WERI-Rb-1 (cell line): ENCODE data around the gene NUDT22.
A peak's percentile ranks its signal among the peaks of the same experiment; 100 is the strongest.

ENCODE experiments used
- DNase-seq: peaks from one replicate; pipeline ENCODE4 v3.0.0-alpha.2; 2020
- H3K27ac ChIP-seq: fragments of 250-450 bp; sonication (Bioruptor Pico); 2 replicates; pipeline ENCODE4 v1.5.1; 2020; ENCODE audit warnings: mild to moderate bottlenecking, moderate library complexity
- H3K27me3 ChIP-seq: fragments of 250-450 bp; sonication (Bioruptor Pico); 2 replicates; pipeline ENCODE4 v1.5.1; 2021; ENCODE audit warnings: mild to moderate bottlenecking, low read depth, moderate library complexity; ENCODE audit not compliant: insufficient read depth, severe bottlenecking
- H3K36me3 ChIP-seq: fragments of 250-450 bp; sonication (Bioruptor Pico); 2 replicates; pipeline ENCODE4 v1.5.1; 2020; ENCODE audit warnings: mild to moderate bottlenecking, moderate library complexity
- H3K4me3 ChIP-seq: 2 replicates; pipeline ENCODE4 v1.5.1; 2011; ENCODE audit warnings: low read depth, mild to moderate bottlenecking, control low read depth, low read length
- H3K9me3 ChIP-seq: fragments of 250-450 bp; sonication (Bioruptor Pico); 2 replicates; pipeline ENCODE4 v1.5.1; 2021; ENCODE audit warnings: mild to moderate bottlenecking, moderate library complexity; ENCODE audit not compliant: severe bottlenecking
- CTCF ChIP-seq: IDR thresholded peaks from 2 replicates; pipeline ENCODE4 v1.5.1; 2011; ENCODE audit warnings: low read depth, mild to moderate bottlenecking, control low read depth, inconsistent platforms, low read length

NUDT22 gene

GRCh38 chr11:64268893-64269539 lies 42.9 kb downstream of the NUDT22 start:
- DNase-seq, result peak; percentile 55
- Histone ChIP-seq H3K27ac (peak overlapping the region; percentile 72), H3K9me3 (no peaks in the 10 kb centered on the region), H3K27me3 (no peaks in the 10 kb centered on the region), H3K36me3 (peaks cover 33% of the 10 kb centered on the region), H3K4me3 (peak overlapping the region; percentile 82)
- no peak for TF ChIP-seq CTCF

GRCh38 chr11:64269540-64270220 lies 43.6 kb downstream of the NUDT22 start:
- H3K27ac ChIP-seq, result peak overlapping the region; percentile 79
- H3K36me3 ChIP-seq, result peaks cover 26% of the 10 kb centered on the region
- H3K9me3 ChIP-seq, result no peaks in the 10 kb centered on the region
- peak; percentile 98 for DNase-seq
- no peaks in the 10 kb centered on the region for H3K27me3 ChIP-seq
- TF ChIP-seq CTCF, result no peak; the same call in 1 of the 2 replicates
- peak overlapping the region; percentile 82 for H3K4me3 ChIP-seq

- Histone ChIP-seq H3K27me3 (no peaks in the 10 kb centered on the region), H3K36me3 (peaks cover 29% of the 10 kb centered on the region), H3K9me3 (no peaks in the 10 kb centered on the region), H3K4me3 (no peak overlapping the region), H3K27ac (peak overlapping the region; percentile 30)
- peak; percentile 72 for DNase-seq
- no peak for TF ChIP-seq CTCF
These were observed 49.1 kb downstream of the NUDT22 start for GRCh38 chr11:64275031-64275800.

GRCh38 chr11:64275841-64276240 lies 49.8 kb downstream of the NUDT22 start:
- no peak for TF ChIP-seq CTCF
- Histone ChIP-seq H3K4me3 (no peak overlapping the region), H3K36me3 (peaks cover 32% of the 10 kb centered on the region), H3K27ac (peak overlapping the region; percentile 30), H3K9me3 (no peaks in the 10 kb centered on the region), H3K27me3 (no peaks in the 10 kb centered on the region)
- no peak for DNase-seq

- no peak for TF ChIP-seq CTCF
- DNase-seq, result no peak
- Histone ChIP-seq H3K36me3 (peaks cover 42% of the 10 kb centered on the region), H3K9me3 (no peaks in the 10 kb centered on the region), H3K27me3 (no peaks in the 10 kb centered on the region), H3K27ac (no peak overlapping the region), H3K4me3 (no peak overlapping the region)
These were observed 50.8 kb downstream of the NUDT22 start for GRCh38 chr11:64276653-64277431.
